Mesendoderm (in vitro differentiated cells): Measurements from ENCODE around the gene ZNF638. TPM values are rescaled to one million over a fixed set of nuclear protein-coding genes. Genes with fewer than 3 reads are reported as not detected.

ENCODE experiments used
- DNase-seq: peaks from one replicate; pipeline ENCODE4 v3.0.0; 2013
- H2AK5ac ChIP-seq: 2 replicates; pipeline ENCODE4 v1.6.1; 2013; ENCODE audit warnings: low read length, inconsistent platforms
- H2BK120ac ChIP-seq: 2 replicates; pipeline ENCODE4 v1.6.1; 2013; ENCODE audit warnings: low read depth, mild to moderate bottlenecking, low read length, moderate library complexity, mixed read lengths
- H2BK15ac ChIP-seq: replicated peaks from 2 replicates; pipeline ENCODE4 v1.6.1; 2013; ENCODE audit warnings: low read depth, mild to moderate bottlenecking, moderate library complexity
- H2BK5ac ChIP-seq: 2 replicates; pipeline ENCODE4 v1.6.1; 2013; ENCODE audit warnings: low read length, inconsistent platforms
- H3K18ac ChIP-seq: 2 replicates; pipeline ENCODE4 v1.6.1; 2013; ENCODE audit warnings: mild to moderate bottlenecking, low read length, mixed read lengths
- H3K23ac ChIP-seq: one replicate; pipeline ENCODE4 v1.6.1; 2013; ENCODE audit warnings: low read length
- H3K27ac ChIP-seq: 2 replicates; pipeline ENCODE4 v1.5.1; 2013; ENCODE audit warnings: low read depth, mild to moderate bottlenecking, inconsistent platforms, low read length, moderate library complexity
- H3K27me3 ChIP-seq: 2 replicates; pipeline ENCODE4 v1.6.1; 2013; ENCODE audit warnings: low read length, control low read depth, mild to moderate bottlenecking, inconsistent platforms; ENCODE audit not compliant: insufficient read depth, poor library complexity
- H3K36me3 ChIP-seq: 2 replicates; pipeline ENCODE4 v1.6.1; 2013; ENCODE audit warnings: low read length, inconsistent platforms; ENCODE audit not compliant: control insufficient read depth, insufficient read depth
- H3K4ac ChIP-seq: one replicate; pipeline ENCODE4 v1.6.1; 2013; ENCODE audit warnings: low read depth, mild to moderate bottlenecking, low read length, moderate library complexity
- H3K4me1 ChIP-seq: 2 replicates; pipeline ENCODE4 v1.6.1; 2013; ENCODE audit warnings: low read depth, low read length, inconsistent platforms; ENCODE audit not compliant: control insufficient read depth
- H3K4me2 ChIP-seq: 2 replicates; pipeline ENCODE4 v1.6.1; 2013; ENCODE audit warnings: low read length
- H3K4me3 ChIP-seq: 2 replicates; pipeline ENCODE4 v1.5.1; 2013; ENCODE audit warnings: mild to moderate bottlenecking, low read length
- H3K56ac ChIP-seq: one replicate; pipeline ENCODE4 v1.6.1; 2013; ENCODE audit warnings: low read length
- H3K79me1 ChIP-seq: 2 replicates; pipeline ENCODE4 v1.6.1; 2013; ENCODE audit warnings: low read length, inconsistent platforms
- H3K79me2 ChIP-seq: 2 replicates; pipeline ENCODE4 v1.6.1; 2013; ENCODE audit warnings: mild to moderate bottlenecking, low read length; ENCODE audit not compliant: control insufficient read depth, insufficient read depth
- H3K9ac ChIP-seq: 2 replicates; pipeline ENCODE4 v1.6.1; 2013; ENCODE audit warnings: low read length, inconsistent platforms
- H4K5ac ChIP-seq: one replicate; pipeline ENCODE4 v1.6.1; 2013; ENCODE audit warnings: low read length
- H4K8ac ChIP-seq: one replicate; pipeline ENCODE4 v1.6.1; 2013; ENCODE audit warnings: low read depth, mild to moderate bottlenecking, control low read depth, low read length, moderate library complexity
- WGBS: extraction: QIAGEN DNeasy Blood & Tissue Kit; methylation state at CpG from one replicate; pipeline ENCODE4 v1.1.7; 2013; ENCODE audit warnings: low lambda C conversion rate, missing lambda C conversion rate; ENCODE audit not compliant: insufficient coverage; ENCODE audit errors: extremely low coverage; 5-methylcytosine and 5-hydroxymethylcytosine counted together
- small RNA-seq: library from polyadenylated mRNA; stranded (forward); fragments of <200 nt; extraction: miRNeasy Mini kit (QIAGEN cat#:217004); gene quantifications from one replicate; pipeline ENCODE3, GENCODE V24; 2013; ENCODE audit not compliant: insufficient read depth

ZNF638 gene

GRCh38 chr2:71484354-71484753, 152.8 kb downstream of the ZNF638 start:
- Histone ChIP-seq H3K9ac (no peak overlapping the region), H2BK15ac (no peak overlapping the region), H3K4me1 (no peaks in the 10 kb centered on the region), H2BK5ac (no peak overlapping the region), H3K4me3 (no peak overlapping the region), H3K4ac (no peak overlapping the region), H3K56ac (no peak overlapping the region), H4K8ac (no peak overlapping the region), H3K79me2 (no peaks in the 10 kb centered on the region), H2BK120ac (no peak overlapping the region), H3K23ac (no peak overlapping the region), H3K79me1 (no peaks in the 10 kb centered on the region), H3K27me3 (no peaks in the 10 kb centered on the region), H4K5ac (no peak overlapping the region), H3K4me2 (no peak overlapping the region), H3K27ac (no peak overlapping the region), H3K18ac (no peak overlapping the region), H3K36me3 (no peaks in the 10 kb centered on the region), H2AK5ac (no peak overlapping the region)
- no peak for DNase-seq
- no CpG with 5 or more reads among the region's 2 CpGs for WGBS

Small RNA genes within 50 kb of the gene (small RNA-seq; reads per million reads assigned to genes)
- not detected for gene RNU6-105P
